ENCODE data around the gene FIZ1.

Gene FIZ1

DNA sequence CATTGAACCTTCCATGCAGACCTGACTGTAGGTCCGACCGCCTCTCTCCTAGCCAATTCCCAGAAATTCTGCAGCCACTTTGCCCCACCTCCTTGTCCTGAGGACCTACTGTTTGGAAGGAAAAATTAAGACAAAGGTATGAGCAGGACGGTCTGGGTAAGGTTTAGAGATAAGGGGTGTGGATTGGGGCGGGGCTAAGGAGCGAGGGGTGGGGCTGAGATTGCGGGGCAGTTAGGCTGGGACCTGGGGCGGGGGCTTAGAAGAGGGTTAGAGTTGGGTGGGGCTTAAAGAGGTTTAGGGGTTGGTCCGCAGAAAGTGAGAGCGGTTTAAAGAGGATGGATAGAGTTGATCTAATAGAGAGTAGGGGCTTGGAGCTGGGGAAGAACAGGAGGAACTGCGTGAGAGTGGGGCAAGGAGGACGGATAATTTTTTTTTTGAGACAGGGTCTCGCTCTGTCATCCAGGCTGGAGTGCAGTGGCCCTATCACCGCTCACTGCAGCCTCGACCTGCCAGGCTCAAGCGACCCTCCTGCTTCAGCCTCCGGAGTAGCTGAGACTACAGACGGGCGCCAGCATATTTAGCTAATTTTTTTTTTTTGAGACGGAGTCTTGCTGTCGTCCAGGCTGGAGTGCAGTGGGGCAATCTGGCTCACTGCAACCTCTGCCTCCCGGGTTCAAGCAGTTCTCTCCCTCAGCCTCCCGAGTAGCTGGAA, 4.4 kb upstream of the FIZ1 start:
- ChIA-PET CTCF (interaction anchor here (1.2 to 3.1 kb wide), 2 partner anchors 28 to 100 kb away, joined by 10 to 48 read pairs; no protein-coding TSS in a partner anchor), POLR2A (interaction anchor here (0.6 to 4.5 kb wide), 12 partner anchors 16 to 784 kb away, joined by 3 to 75 read pairs (median 6); partner anchors contain the start of genes ISOC2, NAT14, ZNF579 and ZNF628)
- Histone ChIP-seq H3K4me3 (ENCODE audit: low read depth, low read length) (no peak overlapping the region), H3K27ac (ENCODE audit: extremely low read depth, low read depth, low read length) (peak overlapping the region; percentile 58), H3K9me3 (ENCODE audit: control insufficient read depth, insufficient read depth, low read depth, low read length) (no peaks in the 10 kb centered on the region), H3K36me3 (ENCODE audit: control insufficient read depth in 2 of 2, insufficient read depth in 1 of 2, low read length in 2 of 2) (peaks cover 7 to 15% of the 10 kb centered on the region in 2 experiments; a peak in 2 of 3 replicates), H3K4me1 (ENCODE audit: control insufficient read depth, insufficient read depth, low read length) (peaks cover 8% of the 10 kb centered on the region; the same call in 1 of the 2 replicates)
- TF ChIP-seq ZNF561 (tag by site-specific recombination; IDR thresholded peaks at IDR 0.05; ENCODE audit: borderline replicate concordance) (no peak), KLF1 (tag by site-specific recombination; IDR thresholded peaks at IDR 0.05) (0 out of 2 replicates have a peak, but pooled peaks have one; percentile 18)

DNA sequence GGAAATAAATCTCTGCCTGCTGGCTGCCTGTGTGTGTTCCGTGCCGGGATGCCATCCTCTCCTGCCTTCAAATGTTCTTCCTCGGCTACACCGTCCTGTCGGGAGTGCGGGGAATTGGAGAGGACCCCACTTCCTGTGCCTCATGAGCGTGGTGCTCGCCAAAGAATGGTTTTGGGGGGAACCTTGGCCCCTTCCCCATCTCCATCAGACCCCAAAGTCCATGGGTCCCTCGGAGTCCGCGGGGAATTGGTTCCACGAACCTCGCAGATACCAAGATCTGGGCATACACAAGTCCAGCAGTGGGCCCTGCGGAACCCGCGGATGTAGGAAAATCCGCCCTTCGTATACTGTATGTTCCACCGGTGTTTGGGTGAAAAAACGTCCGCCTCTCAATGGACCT, 3.8 kb upstream of the FIZ1 start:
- no peak for TF ChIP-seq ZNF214 (tag by site-specific recombination; IDR thresholded peaks at IDR 0.05; ENCODE audit: borderline replicate concordance)
- TF ChIP-seq ZNF677 (tag by site-specific recombination; IDR thresholded peaks at IDR 0.05), result no peak
- TF ChIP-seq ZNF2 (tag by site-specific recombination; IDR thresholded peaks at IDR 0.05), result no peak
- TF ChIP-seq ZNF785 (tag by site-specific recombination; IDR thresholded peaks at IDR 0.05), result no peak
- no peak for TF ChIP-seq ZNF350 (tag by site-specific recombination; IDR thresholded peaks at IDR 0.05)
- TF ChIP-seq ZNF514 (tag by site-specific recombination; IDR thresholded peaks at IDR 0.05), result no peak
- no peak for TF ChIP-seq HOXD13 (CRISPR knock-in tag; IDR thresholded peaks at IDR 0.05; ENCODE audit: borderline replicate concordance)
- no peak for TF ChIP-seq ZNF488 (tag by site-specific recombination; IDR thresholded peaks at IDR 0.05)
- no peak for TF ChIP-seq ZNF629 (tag by site-specific recombination; IDR thresholded peaks at IDR 0.05)
- no peak for TF ChIP-seq TCF7L2 (IDR thresholded peaks at IDR 0.05; ENCODE audit: borderline replicate concordance, low read depth, low read length)
- no peak for TF ChIP-seq ZNF707 (tag by site-specific recombination; IDR thresholded peaks at IDR 0.05)
- TF ChIP-seq ZNF146 (tag by site-specific recombination; IDR thresholded peaks at IDR 0.05), result no peak
- TF ChIP-seq ZNF624 (tag by site-specific recombination; IDR thresholded peaks at IDR 0.05), result no peak
- TF ChIP-seq ZNF221 (tag by site-specific recombination; IDR thresholded peaks at IDR 0.05; ENCODE audit: borderline replicate concordance), result no peak
- TF ChIP-seq BCL11A (tag by site-specific recombination; IDR thresholded peaks at IDR 0.05; ENCODE audit: low read depth), result no peak
- TF ChIP-seq ZSCAN18 (tag by site-specific recombination; IDR thresholded peaks at IDR 0.05), result no peak
- no peak for TF ChIP-seq SCRT1 (tag by site-specific recombination; IDR thresholded peaks at IDR 0.05; ENCODE audit: borderline replicate concordance)
- TF ChIP-seq ZBTB1 (tag by site-specific recombination; IDR thresholded peaks at IDR 0.05), result no peak
- no peak for TF ChIP-seq ZNF155 (tag by site-specific recombination; IDR thresholded peaks at IDR 0.05)
- TF ChIP-seq GLI4 (tag by site-specific recombination; IDR thresholded peaks at IDR 0.05), result no peak
- no peaks in the 10 kb centered on the region for H3K9me3 ChIP-seq (ENCODE audit: control insufficient read depth, insufficient read depth, low read depth, low read length)
- ChIA-PET CTCF (no interaction called here), POLR2A (interaction anchor here (4.5 kb wide), 1 partner anchor 18 kb away, joined by 75 read pairs; the partner anchor contains the start of gene ZNF784)
- peak overlapping the region; percentile 5; the same call in 1 of the 2 replicates for H3K27ac ChIP-seq (ENCODE audit: extremely low read depth, low read depth, low read length)
- peaks cover 7 to 12% of the 10 kb centered on the region in 2 experiments; a peak in 2 of 3 replicates for H3K36me3 ChIP-seq (ENCODE audit: control insufficient read depth in 2 of 2, insufficient read depth in 1 of 2, low read length in 2 of 2)
- no peak overlapping the region for H3K4me3 ChIP-seq (ENCODE audit: low read depth, low read length)
- H3K4me1 ChIP-seq (ENCODE audit: control insufficient read depth, insufficient read depth, low read length), result peaks cover 8% of the 10 kb centered on the region; the same call in 1 of the 2 replicates

Data from HEK293 (cell line).